Frontal cortex (tissue), 4 donors: Measurements from ENCODE around the gene MAP1LC3A. TPM values are rescaled to one million over a fixed set of nuclear protein-coding genes. Genes with fewer than 3 reads are reported as not detected.

Source experiments
- DNase-seq, 2 donors: peaks; one replicate each; pipeline ENCODE4 v3.0.0; 2012; ENCODE audit warnings: low spot score in 2 of 2
- FAIRE-seq: peaks from 2 replicates; lab custom pipeline; 2012; peaks lifted over from hg19 to GRCh38; lab: Jason Lieb, UNC
- total RNA-seq: library from RNA; depleted of rRNA; stranded (reverse); fragments of >200 nt; gene quantifications from one replicate; pipeline ENCODE4 v1.2.3, GENCODE V29; 2014
- donor health status: control.
- donor health status: control.
- donor health status: control.

The MAP1LC3A gene
- total RNA-seq, 1 donor from 2014 or later: 43.2 TPM

DNA sequence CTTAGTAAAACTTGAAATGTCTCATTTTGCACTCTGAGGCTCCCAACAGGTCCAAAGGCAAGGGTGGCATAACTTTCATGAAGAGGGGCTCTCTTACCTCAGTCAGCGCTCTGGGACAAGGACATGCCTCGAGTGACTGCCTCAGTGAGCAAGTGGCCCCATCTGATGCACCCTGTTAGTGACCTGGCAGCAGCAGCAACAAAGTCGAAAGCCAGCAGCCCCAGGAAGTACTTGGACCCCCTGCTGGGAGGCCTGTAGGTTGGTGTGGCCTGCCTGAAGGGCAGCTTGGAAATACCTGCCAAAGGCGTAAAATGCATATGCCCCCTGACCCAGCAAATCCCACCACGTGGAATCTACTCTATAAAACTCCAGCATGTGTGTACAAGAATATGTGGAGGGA lies 13.2 kb downstream of the MAP1LC3A start:
- DNase-seq (no peak), FAIRE-seq (no peak)

DNA sequence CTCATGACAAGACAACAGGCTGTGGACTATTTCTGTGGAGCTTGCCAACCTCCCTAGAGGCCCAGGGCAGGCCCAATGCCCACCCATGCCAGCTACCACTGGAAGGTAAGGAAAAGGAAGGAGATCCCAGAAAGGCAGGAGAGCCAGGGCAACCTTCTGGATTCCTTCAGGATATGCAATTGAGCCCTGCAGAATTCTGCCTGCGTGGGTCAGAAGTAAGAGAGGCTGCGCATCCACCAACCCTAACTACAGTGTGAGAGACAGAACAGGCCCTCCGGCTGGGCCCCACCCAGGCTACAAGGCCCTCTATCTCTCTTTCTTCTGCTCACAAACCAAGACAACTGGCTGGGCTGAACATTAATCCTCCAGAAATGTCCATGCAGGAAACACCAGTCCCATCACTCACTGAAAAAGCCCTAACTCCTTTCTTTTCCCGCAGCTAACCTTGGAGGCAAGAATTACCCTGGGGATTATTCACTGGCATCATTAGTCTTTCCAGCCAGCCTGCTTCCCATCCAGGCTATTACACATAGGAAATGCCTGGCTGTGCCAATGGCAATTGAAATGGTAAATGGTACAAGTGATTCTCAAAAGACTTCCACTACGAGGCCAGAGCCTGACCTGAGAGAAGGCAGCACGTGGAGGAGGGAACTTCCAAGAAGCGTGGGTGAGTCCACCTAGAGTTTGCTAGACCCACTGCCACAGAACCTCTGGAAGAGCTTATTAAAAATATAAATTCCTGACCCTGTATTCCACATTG lies 15.2 kb downstream of the MAP1LC3A start:
- DNase-seq (no peak), FAIRE-seq (no peak)

DNA sequence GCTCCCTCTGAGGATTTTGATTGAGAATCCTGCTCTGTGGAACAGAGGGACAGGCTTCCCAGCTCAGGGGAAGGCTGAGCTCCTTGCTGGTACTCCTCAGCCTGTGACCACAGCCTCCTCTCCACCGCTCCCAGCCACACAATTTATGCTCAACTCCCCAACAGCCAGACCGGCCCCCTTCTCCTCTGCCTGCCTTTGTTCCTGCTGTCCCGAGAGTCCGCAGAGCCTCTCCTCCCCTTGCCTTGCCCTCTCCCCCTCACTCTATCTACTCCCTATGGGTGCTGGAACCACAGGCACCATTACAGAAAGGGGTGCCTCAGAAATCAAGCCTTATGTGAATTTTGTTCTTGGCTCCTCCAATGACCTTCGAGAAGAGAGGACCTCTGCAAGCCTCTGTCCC lies 15.9 kb downstream of the MAP1LC3A start:
- no peak for DNase-seq

DNA sequence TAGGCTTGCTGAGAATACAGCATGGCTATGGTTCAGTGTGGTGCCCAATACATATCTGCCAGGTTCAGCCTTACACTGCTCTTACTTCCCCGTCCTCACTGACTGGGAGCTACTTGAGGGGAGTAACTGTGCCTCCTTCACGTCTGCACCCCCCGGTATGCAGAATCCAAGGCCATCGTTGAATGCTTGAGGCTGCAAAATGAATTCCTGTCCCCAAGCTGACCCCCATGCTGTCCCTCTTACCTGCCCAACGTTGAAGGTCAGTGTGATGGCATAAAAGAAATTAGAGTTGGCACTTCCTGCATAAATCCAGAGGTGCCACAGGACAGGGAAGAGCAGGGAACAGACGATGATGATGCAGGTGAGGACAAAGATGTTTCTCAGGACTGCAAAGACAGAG lies 16.3 kb downstream of the MAP1LC3A start:
- FAIRE-seq (no peak), DNase-seq (no peak)

More for the DNA sequence above, 15.9 kb downstream of the MAP1LC3A start:
- no peak for FAIRE-seq

DNA sequence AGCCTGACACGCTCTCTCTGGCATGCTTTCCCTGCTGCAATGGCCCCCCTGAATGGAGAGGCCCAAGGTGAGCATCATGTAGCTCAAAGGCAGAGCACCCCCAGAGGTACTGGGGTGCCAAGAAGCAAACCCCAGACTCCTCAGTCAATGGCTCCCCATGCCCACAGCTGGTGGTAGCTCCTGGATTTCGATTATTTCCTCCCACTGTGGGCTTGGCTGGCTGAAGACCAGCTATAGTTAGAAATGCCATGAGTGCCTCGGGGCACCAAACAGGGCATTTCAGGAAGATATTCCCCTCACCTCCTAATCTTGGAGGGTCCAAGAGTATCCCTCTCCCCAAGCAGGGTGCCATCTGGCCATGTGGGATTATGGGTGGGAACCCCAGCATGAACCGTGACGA lies 16.8 kb downstream of the MAP1LC3A start:
- FAIRE-seq (no peak), DNase-seq (no peak)

DNA sequence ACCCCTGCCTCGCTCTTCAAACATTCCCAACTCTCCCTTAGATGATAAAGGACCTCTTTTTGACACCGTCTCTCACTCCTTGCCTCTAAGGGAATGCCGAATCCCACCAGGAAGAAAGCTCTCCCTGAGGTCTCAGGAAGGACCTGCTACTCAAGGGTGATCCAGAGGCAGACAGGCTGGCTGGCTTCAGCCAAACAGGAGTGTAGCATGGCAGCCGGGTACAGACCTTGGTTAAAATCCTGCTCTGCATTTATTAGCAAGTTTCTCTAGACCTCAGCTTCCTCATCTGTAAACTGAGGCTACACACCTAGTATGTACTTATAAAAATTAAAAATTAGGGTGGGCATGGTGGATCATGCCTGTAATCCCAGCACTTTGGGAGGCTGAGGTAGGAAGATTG lies 17.2 kb downstream of the MAP1LC3A start:
- no peak for DNase-seq
- no peak for FAIRE-seq

DNA sequence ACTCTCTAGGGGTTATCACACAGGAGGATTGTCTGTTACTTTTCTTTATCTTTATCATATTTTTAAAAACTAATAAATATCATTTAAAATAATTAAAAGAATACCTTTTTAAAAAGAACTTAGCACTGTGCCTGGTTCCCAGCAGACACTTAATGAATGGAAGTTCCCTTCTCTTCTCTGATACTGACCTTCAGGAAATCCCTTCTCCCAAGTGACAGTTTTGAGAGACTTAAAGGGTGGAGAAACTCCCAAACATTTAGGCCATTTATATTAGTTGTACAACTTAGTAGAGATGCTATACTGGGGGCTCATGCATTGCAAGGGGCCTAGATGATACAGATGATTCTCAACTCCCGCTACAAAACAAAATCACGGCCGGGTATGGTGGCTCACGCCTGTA lies 18.5 kb downstream of the MAP1LC3A start:
- FAIRE-seq: no peak

DNA sequence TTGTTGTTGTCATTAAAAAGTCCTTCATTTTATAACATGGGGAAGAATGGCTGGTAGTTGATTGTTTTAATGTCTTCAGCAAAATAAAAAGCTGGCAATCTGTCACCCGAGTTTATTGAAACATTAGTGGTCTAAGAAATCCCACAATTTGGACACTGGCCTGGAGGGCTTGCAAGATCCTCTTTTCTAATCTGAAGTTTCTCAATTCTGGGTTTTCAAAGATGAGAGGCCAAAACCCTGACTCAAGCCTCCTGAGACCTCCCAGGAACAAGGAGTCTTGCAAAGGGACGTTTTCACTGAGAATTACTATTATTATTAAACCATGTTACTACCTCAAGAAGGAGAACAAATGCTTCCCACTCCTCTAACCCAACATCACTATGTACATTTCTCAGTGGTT lies 19.5 kb downstream of the MAP1LC3A start:
- no peak for FAIRE-seq

More for the DNA sequence above, 18.5 kb downstream of the MAP1LC3A start:
- DNase-seq: no peak

DNA sequence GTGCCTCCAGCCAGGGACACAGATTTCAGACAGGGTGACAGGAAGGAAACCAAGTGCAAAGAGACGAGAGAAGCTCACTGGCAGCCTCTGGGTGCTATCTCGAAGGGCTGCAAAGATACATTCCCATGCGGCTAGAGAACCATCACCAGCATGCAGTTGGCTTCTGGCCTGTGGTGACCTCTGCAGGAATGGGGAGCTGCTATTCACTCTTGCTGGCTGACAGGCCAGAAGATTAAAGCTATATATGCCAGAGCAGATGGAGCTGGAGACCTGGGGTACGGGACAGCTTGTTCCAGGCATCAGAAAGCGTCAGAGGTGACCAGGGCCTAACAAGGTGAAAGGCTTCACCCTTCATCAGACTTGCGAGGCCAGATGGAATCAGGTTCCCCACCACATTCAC lies 20.0 kb downstream of the MAP1LC3A start:
- DNase-seq (no peak), FAIRE-seq (no peak)

More for the DNA sequence above, 19.5 kb downstream of the MAP1LC3A start:
- no peak for DNase-seq

DNA sequence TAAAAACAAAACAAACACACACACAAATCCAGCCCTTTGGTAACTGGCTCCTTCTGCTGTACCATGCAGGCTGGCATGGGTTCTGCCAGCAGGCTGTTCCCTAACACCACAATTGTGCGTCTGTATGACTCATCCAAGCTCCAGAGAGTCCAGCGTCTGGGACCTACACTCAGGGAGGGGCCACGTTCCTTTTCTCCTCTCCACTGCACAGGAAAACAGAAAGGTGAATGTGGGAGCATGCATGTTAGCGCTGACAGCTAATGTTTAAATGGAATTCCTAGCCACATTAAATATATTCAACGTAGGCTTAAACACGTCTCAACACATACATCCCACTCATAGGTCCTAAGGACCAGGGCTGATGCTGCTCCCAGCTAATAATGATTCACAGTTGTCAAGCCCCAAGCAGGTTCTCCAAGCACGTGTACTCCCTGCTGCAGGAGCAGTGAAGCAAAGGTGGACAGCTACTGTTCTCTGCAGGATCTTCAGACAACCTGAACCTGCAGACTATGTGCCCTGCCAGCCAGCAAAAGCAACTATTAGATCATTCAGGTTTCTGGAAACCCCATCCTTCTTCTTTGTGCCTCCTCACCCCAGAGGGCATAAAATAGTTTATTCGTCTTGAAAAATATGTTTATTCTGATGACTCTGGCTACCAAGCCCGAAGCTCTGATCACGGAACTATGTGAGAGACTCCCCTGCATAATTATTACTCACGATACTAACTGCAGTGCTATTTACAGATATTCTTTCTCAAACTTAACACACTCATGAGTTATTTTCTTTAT lies 20.9 kb downstream of the MAP1LC3A start:
- FAIRE-seq (peak; percentile 30), DNase-seq (no peak)

DNA sequence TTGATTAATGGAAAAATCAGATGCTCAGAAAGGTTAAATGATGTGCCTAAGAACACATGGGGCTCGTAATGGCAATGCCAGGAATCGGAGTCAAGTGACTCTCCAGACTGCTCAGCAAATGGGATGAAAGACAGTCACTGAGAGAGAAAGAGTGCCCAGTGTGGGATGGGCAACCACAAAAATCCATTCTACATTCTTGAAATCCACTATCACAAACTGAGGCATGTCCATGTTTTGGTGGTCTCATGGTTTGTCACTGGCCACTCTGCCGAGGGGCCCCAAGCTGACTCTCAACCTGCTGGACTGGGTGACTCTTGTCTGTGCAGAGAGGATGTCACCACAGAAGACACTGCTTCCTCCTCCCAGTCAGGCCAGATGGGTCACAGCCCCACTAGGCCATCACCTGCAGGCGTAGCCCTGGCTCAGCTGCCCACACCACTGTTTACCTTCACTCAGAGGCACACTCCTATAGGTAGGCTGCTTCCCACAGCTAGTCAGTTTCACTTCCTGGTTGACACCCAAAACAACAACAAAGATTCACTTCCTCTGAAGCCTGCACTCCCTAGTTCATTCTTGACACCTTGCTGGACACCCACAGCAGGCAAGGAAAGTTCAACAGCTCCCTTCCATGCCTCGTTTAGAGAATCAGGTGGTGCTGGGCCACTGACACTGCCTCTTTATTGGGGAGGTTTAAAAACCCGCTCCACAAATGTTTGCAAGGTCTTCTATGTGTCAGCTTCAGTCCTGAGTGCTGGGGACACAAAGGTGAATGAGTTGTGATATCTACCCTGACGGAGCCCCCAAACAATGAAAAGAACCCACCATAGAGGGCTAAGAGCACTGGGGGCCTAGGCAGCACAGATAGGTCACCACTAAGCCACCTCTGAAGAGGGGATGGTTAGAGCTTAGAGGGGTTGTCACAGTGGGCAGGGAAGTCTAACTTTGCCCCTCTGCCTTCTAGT lies 21.7 kb downstream of the MAP1LC3A start:
- FAIRE-seq (no peak), DNase-seq (no peak)

DNA sequence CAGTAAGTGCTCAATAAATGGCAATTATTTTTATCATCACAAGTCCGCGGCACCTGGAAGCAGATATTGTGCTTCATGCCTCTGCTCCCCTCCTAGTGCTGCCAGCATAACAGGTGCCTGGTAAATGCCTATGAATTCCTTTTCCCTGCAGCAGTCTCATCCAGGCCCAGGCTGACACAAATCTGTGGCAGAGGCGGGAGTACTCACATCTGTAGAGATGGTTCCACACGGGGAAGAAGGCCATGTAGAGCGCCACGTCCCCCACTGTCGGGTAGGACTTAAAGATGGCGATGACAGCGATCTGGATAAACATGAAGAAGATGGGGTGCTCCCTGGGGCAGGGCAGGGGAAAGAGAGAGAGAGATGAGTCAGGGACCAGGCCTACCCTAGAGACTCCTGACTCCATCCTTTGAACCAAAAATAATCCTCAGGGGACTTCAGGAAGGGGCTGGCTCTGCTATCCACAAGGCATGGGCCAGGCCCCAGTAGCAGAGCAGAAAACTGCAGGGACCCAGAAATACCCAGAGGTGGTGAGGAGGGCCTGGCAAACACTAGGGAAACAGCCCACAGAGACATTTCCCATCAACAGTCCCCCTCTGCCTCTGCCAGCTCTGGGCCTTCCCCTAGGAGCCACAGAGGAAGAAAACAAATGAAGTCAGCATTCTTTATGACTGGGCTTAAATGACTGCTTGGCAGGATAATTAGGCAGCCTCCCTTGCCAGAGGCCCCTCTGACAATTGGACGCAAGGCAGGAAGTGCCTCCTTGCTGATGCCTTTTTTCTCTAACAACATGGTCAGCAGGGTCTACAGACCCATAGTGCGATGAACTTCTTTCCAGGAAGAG lies 23.0 kb downstream of the MAP1LC3A start:
- no peak for FAIRE-seq

DNA sequence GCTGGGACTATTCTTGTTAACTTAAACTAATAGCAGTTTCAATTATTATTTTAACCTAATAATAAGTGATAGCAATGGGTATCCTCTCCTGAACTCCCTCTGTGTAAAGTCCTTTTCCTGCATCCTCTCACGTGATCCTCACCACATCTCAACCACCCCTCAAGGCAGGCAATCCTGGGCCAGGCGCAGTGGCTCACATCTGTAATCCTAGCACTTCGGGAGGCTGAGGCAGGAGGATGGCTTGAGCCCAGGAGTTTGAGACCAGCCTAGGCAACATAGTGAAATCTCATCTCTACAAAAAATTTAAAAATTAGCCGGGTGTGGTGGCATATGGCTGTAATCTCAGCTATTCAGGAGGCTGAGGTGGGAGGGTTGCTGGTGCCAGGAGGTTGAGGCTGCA lies 23.7 kb downstream of the MAP1LC3A start:
- FAIRE-seq (no peak), DNase-seq (no peak)

More for the DNA sequence above, 23.0 kb downstream of the MAP1LC3A start:
- no peak for DNase-seq

DNA sequence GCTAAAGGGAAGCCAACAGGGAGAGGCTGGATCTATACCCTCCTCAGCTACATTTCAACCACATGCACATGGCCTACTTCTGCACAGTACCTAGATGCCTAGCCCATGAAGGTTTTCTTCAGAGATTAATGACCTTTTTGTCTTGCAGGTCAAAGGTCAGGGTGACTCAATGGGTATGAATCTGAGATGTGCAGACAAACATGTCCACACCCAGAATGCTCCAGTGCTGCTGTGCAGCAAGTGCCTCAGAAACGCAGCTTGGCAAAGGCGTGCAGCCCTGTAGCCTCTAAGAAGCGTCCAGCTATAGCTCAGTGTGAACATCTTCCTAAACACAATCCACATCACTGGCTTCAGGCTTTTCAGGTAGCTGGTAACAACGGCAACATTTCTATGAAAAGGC lies 24.4 kb downstream of the MAP1LC3A start:
- FAIRE-seq (no peak), DNase-seq (no peak)

DNA sequence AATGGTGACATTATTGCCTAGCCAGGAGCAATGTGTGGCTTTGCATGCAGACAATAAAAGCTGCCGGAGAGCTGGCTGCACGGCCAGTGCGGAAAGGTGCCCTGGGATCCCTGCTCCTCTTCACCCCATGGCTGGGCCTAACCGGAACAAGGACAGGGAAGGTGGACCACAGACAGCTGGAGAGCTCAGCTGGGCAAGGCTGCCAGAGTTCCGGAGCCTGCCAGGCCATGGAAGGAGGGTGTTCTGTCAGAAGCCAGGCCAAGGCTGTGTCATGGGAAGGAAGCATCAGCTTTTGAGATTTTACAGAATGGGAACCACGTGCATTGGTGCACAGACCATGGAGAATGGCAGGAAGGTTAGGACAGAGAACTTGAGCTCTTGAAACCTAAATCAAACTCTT lies 25.0 kb downstream of the MAP1LC3A start:
- FAIRE-seq (no peak), DNase-seq (no peak)

DNA sequence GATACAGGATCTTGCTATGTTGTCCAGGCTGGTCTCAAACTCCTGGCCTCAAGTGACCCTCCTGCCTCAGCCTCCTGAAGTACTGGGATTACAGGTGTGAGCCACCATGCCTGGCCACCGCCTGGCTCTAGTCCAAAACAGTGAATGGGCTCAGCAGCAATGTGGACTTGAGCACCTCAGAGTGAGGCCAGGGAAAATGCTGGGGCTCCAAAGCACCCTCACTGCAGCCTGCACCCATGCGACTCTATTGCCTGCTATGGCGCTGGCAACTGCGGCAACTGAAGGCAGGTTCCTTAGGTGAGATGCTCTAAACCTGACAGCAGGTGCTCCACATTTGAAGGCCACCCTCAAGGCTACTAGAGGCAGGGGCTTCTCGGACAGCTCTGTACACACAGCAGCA lies 26.5 kb downstream of the MAP1LC3A start:
- DNase-seq (no peak), FAIRE-seq (no peak)

DNA sequence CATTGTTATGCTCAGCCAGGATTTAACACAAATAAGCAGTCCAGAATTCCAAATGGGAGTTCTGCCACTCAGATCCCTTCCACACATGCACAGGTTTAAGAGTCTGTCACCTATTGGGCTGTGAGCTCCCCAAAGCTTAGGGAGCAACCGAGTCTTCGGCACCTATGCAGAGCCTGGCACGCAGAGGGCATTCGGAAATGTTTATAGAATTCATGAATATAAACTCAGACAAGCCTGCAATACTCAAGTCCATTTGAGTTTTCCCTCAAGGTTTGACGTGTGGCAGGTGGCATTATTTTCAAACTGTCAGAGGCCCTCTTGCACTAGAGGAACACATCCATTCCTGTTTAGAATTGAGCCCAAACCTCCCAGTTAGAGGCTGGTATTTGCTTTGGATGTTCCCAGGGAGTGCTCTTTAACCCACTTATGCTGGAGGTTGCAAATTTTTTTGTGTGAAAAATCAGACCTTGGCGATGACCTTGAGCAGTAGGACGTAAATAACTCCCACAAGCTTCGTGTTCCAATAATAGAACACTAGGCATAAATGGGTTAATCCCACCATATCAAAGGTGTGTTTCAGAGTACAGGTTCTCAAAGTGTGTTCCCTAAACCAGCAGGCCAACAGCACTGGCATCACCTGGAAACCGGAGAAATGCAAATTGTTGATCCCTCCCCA lies 28.1 kb downstream of the MAP1LC3A start:
- DNase-seq (no peak), FAIRE-seq (no peak)

DNA sequence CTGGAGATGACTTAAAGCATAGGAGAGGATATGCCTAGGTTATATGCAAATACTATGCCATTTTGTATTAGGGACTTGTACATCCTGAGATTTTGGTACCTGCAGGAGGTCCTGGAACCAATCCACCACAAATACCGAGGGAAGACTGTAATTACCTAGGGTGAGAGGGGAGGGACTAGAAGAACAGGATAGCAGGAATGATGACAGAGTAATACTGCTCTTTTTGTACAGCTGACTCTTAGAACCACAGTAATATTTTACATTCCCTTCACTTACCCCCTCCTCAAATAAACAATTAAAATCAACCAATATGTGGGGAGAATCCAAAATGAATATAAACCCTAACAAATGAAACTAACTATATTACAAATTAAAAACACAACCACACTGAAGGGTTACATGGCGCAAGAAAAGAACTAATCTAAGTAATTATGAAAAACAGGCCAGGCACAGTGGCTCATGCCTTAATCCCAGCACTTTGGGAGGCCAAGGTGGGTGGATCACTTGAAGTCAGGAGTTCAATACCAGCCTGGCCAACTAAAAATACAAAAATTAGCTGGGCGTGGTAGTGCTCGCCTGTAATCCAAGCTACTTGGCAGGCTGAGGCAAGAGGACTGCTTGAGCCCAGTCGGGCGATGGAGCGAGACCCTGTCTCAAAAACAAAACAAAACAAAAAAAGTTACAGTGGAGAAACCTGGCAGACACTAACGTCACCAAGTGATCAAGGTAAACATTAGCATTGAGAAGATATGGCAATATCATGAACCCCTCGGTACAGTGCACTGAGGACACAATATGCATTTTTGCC lies 37.1 kb downstream of the MAP1LC3A start:
- FAIRE-seq (no peak), DNase-seq (no peak)
